Mammary epithelial cell (primary cell): Measurements from ENCODE around the gene ZCCHC14.

Experiments
- EZH2 ChIP-seq: IDR thresholded peaks from 2 replicates; pipeline ENCODE4 v1.6.1; 2012; ENCODE audit warnings: low read length, inconsistent platforms, borderline replicate concordance
- TF ChIP-seq, protein P1 (sequence below), 2 donors: IDR thresholded peaks in 1 of 2; conservative IDR thresholded peaks in 1 of 2; 2 replicates each; pipeline ENCODE4 v1.5.1; 2011 to 2012; ENCODE audit warnings: inconsistent platforms in 2 of 2, low read length in 2 of 2, mild to moderate bottlenecking in 2 of 2, control low read depth in 1 of 2, low read depth in 1 of 2; ENCODE audit not compliant: insufficient read depth in 1 of 2; ENCODE audit errors: extremely low read depth in 1 of 2

DNA sequence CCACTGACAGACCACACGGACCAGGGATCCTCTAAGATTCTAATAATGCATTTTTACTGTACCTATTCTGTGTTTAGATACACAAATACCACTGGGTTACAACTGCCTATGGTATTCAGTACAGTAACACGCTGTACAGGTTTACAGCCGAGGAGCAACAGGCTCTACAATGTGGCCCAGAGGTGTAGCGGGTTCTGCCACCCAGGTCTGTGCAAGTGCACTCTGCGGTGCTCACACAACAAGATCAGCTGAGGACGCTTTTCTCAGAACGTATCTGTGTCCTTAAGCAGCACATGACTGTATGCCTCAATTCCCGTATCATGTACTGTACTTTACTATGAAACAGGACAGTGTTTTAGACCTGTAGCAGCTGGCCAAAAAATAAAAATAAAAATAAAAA lies 6.5 kb downstream of the ZCCHC14 start:
- TF ChIP-seq, protein P1, sequence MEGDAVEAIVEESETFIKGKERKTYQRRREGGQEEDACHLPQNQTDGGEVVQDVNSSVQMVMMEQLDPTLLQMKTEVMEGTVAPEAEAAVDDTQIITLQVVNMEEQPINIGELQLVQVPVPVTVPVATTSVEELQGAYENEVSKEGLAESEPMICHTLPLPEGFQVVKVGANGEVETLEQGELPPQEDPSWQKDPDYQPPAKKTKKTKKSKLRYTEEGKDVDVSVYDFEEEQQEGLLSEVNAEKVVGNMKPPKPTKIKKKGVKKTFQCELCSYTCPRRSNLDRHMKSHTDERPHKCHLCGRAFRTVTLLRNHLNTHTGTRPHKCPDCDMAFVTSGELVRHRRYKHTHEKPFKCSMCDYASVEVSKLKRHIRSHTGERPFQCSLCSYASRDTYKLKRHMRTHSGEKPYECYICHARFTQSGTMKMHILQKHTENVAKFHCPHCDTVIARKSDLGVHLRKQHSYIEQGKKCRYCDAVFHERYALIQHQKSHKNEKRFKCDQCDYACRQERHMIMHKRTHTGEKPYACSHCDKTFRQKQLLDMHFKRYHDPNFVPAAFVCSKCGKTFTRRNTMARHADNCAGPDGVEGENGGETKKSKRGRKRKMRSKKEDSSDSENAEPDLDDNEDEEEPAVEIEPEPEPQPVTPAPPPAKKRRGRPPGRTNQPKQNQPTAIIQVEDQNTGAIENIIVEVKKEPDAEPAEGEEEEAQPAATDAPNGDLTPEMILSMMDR (conservative IDR thresholded peaks at IDR 0.05 in 1 of 2, IDR thresholded peaks at IDR 0.05 in 1 of 2; ENCODE audit: extremely low read depth in 1 of 2, insufficient read depth in 1 of 2, low read depth in 1 of 2, low read length in 2 of 2): no peak
- TF ChIP-seq EZH2: no peak
